Measurements from ENCODE around the gene LAMA4. TPM values are rescaled to one million over a fixed set of nuclear protein-coding genes. Genes with fewer than 3 reads are reported as not detected.

The LAMA4 gene
- total and polyA plus RNA-seq, 4 donors: 28.4 to 261 (median 79.8) TPM

DNA sequence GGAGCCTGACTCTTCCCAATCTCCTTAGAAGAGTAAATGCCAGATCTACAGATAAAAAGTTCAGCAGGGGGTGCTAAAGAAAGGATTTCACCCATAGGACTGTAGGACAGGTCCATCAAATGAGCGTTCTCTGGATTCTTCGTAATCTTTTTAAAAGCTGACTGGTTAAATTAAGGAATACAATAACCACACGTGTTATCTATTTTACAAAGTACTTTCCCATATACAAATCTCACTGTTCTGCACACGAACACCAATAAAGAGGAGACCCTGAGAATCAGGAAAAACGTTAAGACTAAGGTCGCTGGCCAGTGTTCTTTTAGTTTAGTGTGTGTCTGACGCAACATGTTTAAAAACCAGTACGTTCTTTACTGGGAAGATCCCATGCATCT, 167.6 kb downstream of the LAMA4 start:
- H3K4me3 ChIP-seq: peak overlapping the region; percentile 50
- TF ChIP-seq, protein P1, sequence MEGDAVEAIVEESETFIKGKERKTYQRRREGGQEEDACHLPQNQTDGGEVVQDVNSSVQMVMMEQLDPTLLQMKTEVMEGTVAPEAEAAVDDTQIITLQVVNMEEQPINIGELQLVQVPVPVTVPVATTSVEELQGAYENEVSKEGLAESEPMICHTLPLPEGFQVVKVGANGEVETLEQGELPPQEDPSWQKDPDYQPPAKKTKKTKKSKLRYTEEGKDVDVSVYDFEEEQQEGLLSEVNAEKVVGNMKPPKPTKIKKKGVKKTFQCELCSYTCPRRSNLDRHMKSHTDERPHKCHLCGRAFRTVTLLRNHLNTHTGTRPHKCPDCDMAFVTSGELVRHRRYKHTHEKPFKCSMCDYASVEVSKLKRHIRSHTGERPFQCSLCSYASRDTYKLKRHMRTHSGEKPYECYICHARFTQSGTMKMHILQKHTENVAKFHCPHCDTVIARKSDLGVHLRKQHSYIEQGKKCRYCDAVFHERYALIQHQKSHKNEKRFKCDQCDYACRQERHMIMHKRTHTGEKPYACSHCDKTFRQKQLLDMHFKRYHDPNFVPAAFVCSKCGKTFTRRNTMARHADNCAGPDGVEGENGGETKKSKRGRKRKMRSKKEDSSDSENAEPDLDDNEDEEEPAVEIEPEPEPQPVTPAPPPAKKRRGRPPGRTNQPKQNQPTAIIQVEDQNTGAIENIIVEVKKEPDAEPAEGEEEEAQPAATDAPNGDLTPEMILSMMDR (IDR thresholded peaks at IDR 0.05; ENCODE audit: control extremely low read depth, extremely low read depth): no peak
- WGBS, 2 donors: 0% methylated on average over 8 of the region's 8 CpGs
- no peak for ATAC-seq (ENCODE audit: insufficient read depth, low FRiP score)
- H3K9me3 ChIP-seq (ENCODE audit: control insufficient read depth in 4 of 4, insufficient read depth in 3 of 4, low read length in 3 of 4): no peaks in the 10 kb centered on the region
- DNase-seq: peak in 2 of 3 donors; percentile 61 to 72
- H3K4me1 ChIP-seq (ENCODE audit: control insufficient read depth in 5 of 5, insufficient read depth in 5 of 5, low read length in 5 of 5): peaks cover 0 to 11% (median 7%) of the 10 kb centered on the region in 5 donors
- H3K9ac ChIP-seq (ENCODE audit: insufficient read depth in 1 of 2, low read length in 2 of 2): peak overlapping the region; percentile 86 to 90
- H3K27ac ChIP-seq (ENCODE audit: low read depth in 1 of 2, low read length in 1 of 2): peak overlapping the region; percentile 82 to 92
- no peaks in the 10 kb centered on the region for H3K27me3 ChIP-seq (ENCODE audit: control insufficient read depth in 3 of 3, insufficient read depth in 3 of 3, low read length in 2 of 3)
- H3K36me3 ChIP-seq (ENCODE audit: control insufficient read depth in 4 of 4, insufficient read depth in 4 of 4, low read length in 4 of 4): peaks cover 1 to 11% (median 5%) of the 10 kb centered on the region in 4 donors

DNA sequence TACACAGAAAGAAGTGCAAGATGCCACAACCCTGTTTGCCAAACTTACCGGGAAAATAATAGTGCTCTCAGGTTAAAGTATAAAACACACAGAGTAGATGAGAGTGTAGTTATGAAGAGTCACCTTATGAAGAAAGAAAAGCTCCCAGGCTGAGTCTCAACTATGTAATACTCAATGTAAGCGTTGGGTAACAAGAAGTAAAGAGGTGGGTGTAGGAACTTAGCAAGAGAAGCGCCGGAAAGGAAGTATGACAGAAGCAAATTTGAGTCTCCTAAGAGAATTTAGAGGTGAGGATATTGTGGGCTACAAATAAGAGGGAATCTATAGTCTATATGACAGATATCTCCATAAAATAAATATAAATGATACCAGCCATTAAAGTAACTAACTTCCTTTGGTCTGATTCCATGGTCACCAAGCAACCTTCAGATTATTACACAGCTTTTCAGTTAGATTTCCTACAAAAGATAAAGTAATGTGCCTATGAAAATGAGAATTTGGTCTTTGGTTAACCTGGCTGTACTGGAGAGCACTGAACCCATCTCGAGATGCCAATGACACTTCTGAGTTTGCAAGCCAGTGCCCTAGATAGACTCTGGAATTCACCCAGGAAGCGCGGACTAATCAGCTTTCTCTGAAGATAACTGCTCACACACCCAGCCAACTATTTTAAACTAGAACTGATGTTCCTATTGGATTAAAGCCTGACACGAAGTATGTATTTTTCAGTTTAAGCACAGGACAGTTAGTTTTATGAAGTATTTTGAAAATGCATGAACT, 168.9 kb downstream of the LAMA4 start:
- H3K27me3 ChIP-seq (ENCODE audit: control insufficient read depth in 3 of 3, insufficient read depth in 3 of 3, low read length in 2 of 3): no peaks in the 10 kb centered on the region
- H3K36me3 ChIP-seq (ENCODE audit: control insufficient read depth in 4 of 4, insufficient read depth in 4 of 4, low read length in 4 of 4): peaks cover 3 to 14% (median 5%) of the 10 kb centered on the region in 4 donors
- no peak overlapping the region for H3K4me3 ChIP-seq
- H3K9me3 ChIP-seq (ENCODE audit: control insufficient read depth in 4 of 4, insufficient read depth in 3 of 4, low read length in 3 of 4): no peaks in the 10 kb centered on the region
- peaks cover 0 to 11% (median 7%) of the 10 kb centered on the region in 5 donors for H3K4me1 ChIP-seq (ENCODE audit: control insufficient read depth in 5 of 5, insufficient read depth in 5 of 5, low read length in 5 of 5)
- no peak overlapping the region for H3K27ac ChIP-seq (ENCODE audit: low read depth in 1 of 2, low read length in 1 of 2)
- H3K9ac ChIP-seq (ENCODE audit: insufficient read depth in 1 of 2, low read length in 2 of 2): no peak overlapping the region
- TF ChIP-seq, protein P1 (IDR thresholded peaks at IDR 0.05; ENCODE audit: control extremely low read depth, extremely low read depth): no peak
- DNase-seq (peak in 1 of 3 donors; percentile 15), ATAC-seq (ENCODE audit: insufficient read depth, low FRiP score) (no peak)
- WGBS, 2 donors: 82 to 86% methylated on average over 8 of the region's 8 CpGs

DNA sequence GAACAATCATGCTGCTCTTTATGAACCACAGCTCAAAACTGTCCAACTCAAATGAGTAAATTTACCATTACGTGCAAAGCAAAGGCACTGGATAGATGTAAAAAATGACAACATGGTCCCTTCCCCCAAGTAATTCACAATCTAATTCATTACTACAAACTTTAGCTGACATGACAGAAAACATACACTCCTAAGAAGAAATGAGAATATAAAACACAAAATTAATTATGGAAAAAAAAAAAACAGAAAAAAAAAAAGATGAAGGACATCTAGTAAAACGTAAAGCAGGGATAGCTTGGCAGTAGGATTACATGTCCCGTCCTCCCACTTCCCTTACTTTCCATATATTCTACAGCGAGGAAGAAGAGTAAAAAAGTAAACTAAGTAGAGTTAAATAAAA, 172.8 kb downstream of the LAMA4 start:
- H3K9me3 ChIP-seq (ENCODE audit: control insufficient read depth in 4 of 4, insufficient read depth in 3 of 4, low read length in 3 of 4): no peaks in the 10 kb centered on the region
- peaks cover 3 to 16% (median 8%) of the 10 kb centered on the region in 4 donors for H3K36me3 ChIP-seq (ENCODE audit: control insufficient read depth in 4 of 4, insufficient read depth in 4 of 4, low read length in 4 of 4)
- H3K27ac ChIP-seq (ENCODE audit: low read depth in 1 of 2, low read length in 1 of 2): no peak overlapping the region
- TF ChIP-seq, protein P1 (IDR thresholded peaks at IDR 0.05; ENCODE audit: control extremely low read depth, extremely low read depth): no peak
- no peak for DNase-seq
- no peak overlapping the region for H3K9ac ChIP-seq (ENCODE audit: insufficient read depth in 1 of 2, low read length in 2 of 2)
- H3K4me3 ChIP-seq: no peak overlapping the region
- peaks cover 0 to 5% (median 0%) of the 10 kb centered on the region in 5 donors for H3K4me1 ChIP-seq (ENCODE audit: control insufficient read depth in 5 of 5, insufficient read depth in 5 of 5, low read length in 5 of 5)
- ATAC-seq (ENCODE audit: insufficient read depth, low FRiP score): no peak
- WGBS, 2 donors: 95% methylated on average over 4 of the region's 4 CpGs
- H3K27me3 ChIP-seq (ENCODE audit: control insufficient read depth in 3 of 3, insufficient read depth in 3 of 3, low read length in 2 of 3): no peaks in the 10 kb centered on the region

Data from lung (tissue), 12 donors.